Fibroblast of mammary gland (primary cell): ENCODE results near the gene DROSHA.
"Not testable (repeated sequence)": the region's sequence is repeated elsewhere in the genome, so short reads cannot be mapped to it uniquely, and the experiment has no call there.

Experiments used
- DNase-seq: peaks from one replicate; pipeline ENCODE4 v3.0.0-alpha.2; 2010; ENCODE audit warnings: low read depth
- H3K4me3 ChIP-seq: 2 replicates; pipeline ENCODE4 v1.5.1; 2011; ENCODE audit warnings: low read depth, mild to moderate bottlenecking, low read length, moderate library complexity; ENCODE audit not compliant: control insufficient read depth
- CTCF ChIP-seq: conservative IDR thresholded peaks from 2 replicates; pipeline ENCODE4 v1.5.1; 2011; ENCODE audit warnings: low read depth, low read length, inconsistent platforms; ENCODE audit not compliant: control insufficient read depth, insufficient read depth

Gene DROSHA

GRCh38 chr5:31366941-31367340 is 165.0 kb downstream of the DROSHA start:
- TF ChIP-seq CTCF = no peak
- peak; percentile 44 for DNase-seq
- no peak overlapping the region for H3K4me3 ChIP-seq

GRCh38 chr5:31365776-31366175 is 166.1 kb downstream of the DROSHA start:
- no peak for DNase-seq
- H3K4me3 ChIP-seq = no peak overlapping the region
- TF ChIP-seq CTCF = no peak

GRCh38 chr5:31364881-31365636 is 166.8 kb downstream of the DROSHA start:
- no peak overlapping the region for H3K4me3 ChIP-seq
- DNase-seq = peak; percentile 48
- no peak for TF ChIP-seq CTCF

- DNase-seq = peak; percentile 72
- no peak overlapping the region for H3K4me3 ChIP-seq
- TF ChIP-seq CTCF = no peak
These were observed 168.8 kb downstream of the DROSHA start for GRCh38 chr5:31362931-31363568.

- DNase-seq = peak; percentile 53
- TF ChIP-seq CTCF = no peak
- no peak overlapping the region for H3K4me3 ChIP-seq
These were observed 169.4 kb downstream of the DROSHA start for GRCh38 chr5:31362529-31362900.

- peak; percentile 37 for DNase-seq
- H3K4me3 ChIP-seq = not testable (repeated sequence)
These were observed 170.0 kb downstream of the DROSHA start for GRCh38 chr5:31361704-31362528.

- H3K4me3 ChIP-seq = no peak overlapping the region
- peak; percentile 91 for DNase-seq
- no peak for TF ChIP-seq CTCF
These were observed 170.7 kb downstream of the DROSHA start for GRCh38 chr5:31361234-31361633.
